ENCODE data around the gene TTC24. TPM values are rescaled to one million over a fixed set of nuclear protein-coding genes. Genes with fewer than 3 reads are reported as not detected.
"Not testable (repeated sequence)": the region's sequence is repeated elsewhere in the genome, so short reads cannot be mapped to it uniquely, and the experiment has no call there.

The TTC24 gene
- total RNA-seq, 4 donors from 2014 or later = not detected

- TF ChIP-seq CTCF (IDR thresholded peaks at IDR 0.05) = no peak
- ATAC-seq (ENCODE audit: low FRiP score) = no peak
- no peak for DNase-seq (ENCODE audit: low spot score)
These were observed 31.5 kb upstream of the TTC24 start for GRCh38 chr1:156547982-156548381.

- ATAC-seq (ENCODE audit: low FRiP score) (no peak), DNase-seq (ENCODE audit: low spot score) (no peak)
These were observed 30.1 kb upstream of the TTC24 start for GRCh38 chr1:156549390-156549789.

GRCh38 chr1:156549831-156550230 lies 29.7 kb upstream of the TTC24 start:
- TF ChIP-seq CTCF (IDR thresholded peaks at IDR 0.05) = no peak
- no peak for DNase-seq (ENCODE audit: low spot score)
- no peak for ATAC-seq (ENCODE audit: low FRiP score)

More at GRCh38 chr1:156549390-156549789, 30.1 kb upstream of the TTC24 start:
- TF ChIP-seq CTCF (IDR thresholded peaks at IDR 0.05) = no peak

GRCh38 chr1:156550346-156550745 lies 29.2 kb upstream of the TTC24 start:
- DNase-seq (ENCODE audit: low spot score) (no peak), ATAC-seq (ENCODE audit: low FRiP score) (no peak)
- TF ChIP-seq CTCF (IDR thresholded peaks at IDR 0.05) = no peak

- ATAC-seq (ENCODE audit: low FRiP score) (no peak), DNase-seq (ENCODE audit: low spot score) (no peak)
These were observed 28.4 kb upstream of the TTC24 start for GRCh38 chr1:156551066-156551643.

GRCh38 chr1:156551869-156552268 lies 27.7 kb upstream of the TTC24 start:
- DNase-seq (ENCODE audit: low spot score) (no peak), ATAC-seq (ENCODE audit: low FRiP score) (no peak)
- TF ChIP-seq CTCF (IDR thresholded peaks at IDR 0.05) = no peak

More at GRCh38 chr1:156551066-156551643, 28.4 kb upstream of the TTC24 start:
- no peak for TF ChIP-seq CTCF (IDR thresholded peaks at IDR 0.05)

- no peak for TF ChIP-seq CTCF (IDR thresholded peaks at IDR 0.05)
- DNase-seq (ENCODE audit: low spot score) (no peak), ATAC-seq (ENCODE audit: low FRiP score) (no peak)
These were observed 27.0 kb upstream of the TTC24 start for GRCh38 chr1:156552518-156552917.

GRCh38 chr1:156552937-156553336 lies 26.6 kb upstream of the TTC24 start:
- ATAC-seq (ENCODE audit: low FRiP score); DNase-seq (ENCODE audit: low spot score): not testable (repeated sequence)

Measured in omental fat pad (tissue), 4 donors.